Peyer's patch (tissue), 4 donors: ENCODE results near the gene LIMA1.

Experiments used
- CTCF ChIP-seq, 6 experiments: fragments of 450-650 bp in 4 of 6; fragments of 200-600 bp in 2 of 6; sonication (generic) in 1 of 6; IDR thresholded peaks; one replicate each; pipeline ENCODE4 v1.5.1; 2017 to 2019; ENCODE audit warnings: antibody characterized with exemption in 6 of 6, mild to moderate bottlenecking in 3 of 6, moderate library complexity in 1 of 6
- POLR2A ChIP-seq, 2 donors: fragments of 450-650 bp; IDR thresholded peaks; one replicate each; pipeline ENCODE4 v1.5.1; 2017; ENCODE audit warnings: antibody characterized with exemption in 2 of 2, mild to moderate bottlenecking in 2 of 2, moderate library complexity in 2 of 2

- TF ChIP-seq POLR2A (IDR thresholded peaks at IDR 0.05) (no peak), CTCF (IDR thresholded peaks at IDR 0.05) (no peak)
Observed at GRCh38 chr12:50256761-50257160, 26.6 kb downstream of the LIMA1 start.
